Heart right ventricle (tissue), 16 donors: ENCODE data around the gene CADM1. TPM values are rescaled to one million over a fixed set of nuclear protein-coding genes. Genes with fewer than 3 reads are reported as not detected.

Source experiments
- ATAC-seq, 8 donors: fragments of 200-7000 bp; cut with Tn5 transposase; one replicate each; pipeline ENCODE4 v1.9.1; 2020; ENCODE audit warnings: mild to moderate bottlenecking in 8 of 8, moderate library complexity in 8 of 8, moderate number of reproducible peaks in 1 of 8
- DNase-seq, 2 donors: peaks; one replicate each; pipeline ENCODE4 v3.0.0-alpha.2; 2020
- H3K27ac ChIP-seq, 10 donors: fragments of 200-600 bp; sonication (generic) in 2 of 10; one replicate each; pipeline versions ENCODE4 v1.5.0 to v1.8.0; 2020 to 2022; ENCODE audit warnings: mild to moderate bottlenecking in 3 of 10
- H3K27me3 ChIP-seq, 7 donors: fragments of 200-600 bp; one replicate each; pipeline ENCODE4 v1.8.0; 2021 to 2022; ENCODE audit warnings: mild to moderate bottlenecking in 2 of 7
- H3K36me3 ChIP-seq, 9 donors: fragments of 200-600 bp; sonication (generic) in 1 of 9; one replicate each; pipeline versions ENCODE4 v1.5.0 to v1.8.0; 2020 to 2022; ENCODE audit warnings: mild to moderate bottlenecking in 2 of 9
- H3K4me1 ChIP-seq, 9 donors: fragments of 200-600 bp; sonication (generic) in 1 of 9; one replicate each; pipeline versions ENCODE4 v1.5.0 to v1.8.0; 2020 to 2022; ENCODE audit warnings: mild to moderate bottlenecking in 4 of 9
- H3K4me3 ChIP-seq, 10 donors: fragments of 200-600 bp; sonication (generic) in 2 of 10; one replicate each; pipeline versions ENCODE4 v1.5.0 to v1.8.0; 2020 to 2022; ENCODE audit warnings: mild to moderate bottlenecking in 7 of 10, moderate library complexity in 2 of 10
- H3K9me3 ChIP-seq, 11 donors: fragments of 200-600 bp in 10 of 11; sonication (generic) in 2 of 11; one replicate each; pipeline versions ENCODE4 v1.5.0 to v1.8.0; 2013 to 2022; ENCODE audit warnings: mild to moderate bottlenecking in 2 of 11, control low read depth in 1 of 11, moderate library complexity in 1 of 11
- CTCF ChIP-seq, 9 donors: fragments of 200-600 bp; sonication (generic) in 2 of 9; IDR thresholded peaks; one replicate each; pipeline versions ENCODE4 v1.5.0 to v1.8.0; 2021 to 2022; ENCODE audit warnings: antibody characterized with exemption in 9 of 9, mild to moderate bottlenecking in 5 of 9, moderate library complexity in 1 of 9
- WGBS, 2 donors: extraction: QIAGEN DNeasy Blood & Tissue Kit; methylation state at CpG; one replicate each; pipeline ENCODE4 v1.1.7; 2013; ENCODE audit warnings: inconsistent platforms in 1 of 2; 5-methylcytosine and 5-hydroxymethylcytosine counted together
- intact Hi-C, 10 donors: fragments of 100-400 bp; cut with DNase I; formaldehyde crosslinking; loops; one replicate each; pipeline versions ENCODE4 v1.11.1 to v1.14.2; 2022
- polyA plus RNA-seq, 2 donors: library from polyadenylated mRNA; stranded (reverse); fragments of 200-250 nt; gene quantifications; one replicate each; pipeline ENCODE4 v1.2.3, GENCODE V29; 2013
- total RNA-seq, 10 donors: library from RNA; stranded (reverse); fragmentation: NEBNext Ultra II Directional in 3 of 10; extraction: Animal tissue kit (Norgen Biotek cat#: 25700) in 3 of 10; gene quantifications; one replicate each; pipeline versions ENCODE4 v1.2.1 to v1.2.4, GENCODE V29; 2021 to 2023
- donor health status: Arrhythmogenic right ventricular cardiomyopathy.
- donor health status: ischemic (EF 13 %, LVEDD 7.1; RV severe dilation, severe dysfunction).
- donor health status: healthy with polysubstance abuse.
- donor health status: DM: no; HTN: yes; CAD: no.
- donor health status: DM: no; HTN: no; CAD: no.
- donor health status: ischemic (EF 25% LVEDD 6.9; RV normal size, moderate dysfunction).
- donor health status: ischemic (EF 25% LVEDD 5.7; RV mildly dilated, moderate dysfunction).
- donor health status: healthy.
- donor health status: DM: yes; HTN: yes; CAD: no.
- donor health status: Ischemic cardiomyopathy.
- donor health status: ischemic (EF 35%, LVEDD 5.7; RV mildly dilated, moderate dysfunction).
- donor health status: nonischemic (EF 11% LVEDD 7.7; RV severe dilation, severe dysfunction).
- donor health status: DM: yes; HTN: yes; CAD: no.
- donor health status: PGD.
- donor health status: ischemic (EF 29% LVEDD 5.4; RV normal size, mild dysfunction).
- donor health status: nonischemic (EF 23%, LVEDD 6.1; RV moderate dilation, normal function).

CADM1 gene
- total and polyA plus RNA-seq, 12 donors, result 10.2 to 83.0 (median 41.4) TPM

GRCh38 chr11:115202900-115203552 lies 301.2 kb downstream of the CADM1 start:
- no peak for ATAC-seq
- Histone ChIP-seq H3K27me3 (no peaks in the 10 kb centered on the region), H3K27ac (no peak overlapping the region), H3K4me1 (peaks cover 0 to 21% (median 8%) of the 10 kb centered on the region in 9 donors), H3K9me3 (no peaks in the 10 kb centered on the region), H3K36me3 (no peaks in the 10 kb centered on the region), H3K4me3 (no peak overlapping the region)
- no peak for TF ChIP-seq CTCF (IDR thresholded peaks at IDR 0.05)
- 35 to 59% methylated on average over 2 of the region's 2 CpGs for WGBS, 2 donors
- intact Hi-C loops, result no loop called here
- no peak for DNase-seq

- H3K27ac ChIP-seq, result no peak overlapping the region
- H3K4me3 ChIP-seq, result no peak overlapping the region
- no peaks in the 10 kb centered on the region for H3K27me3 ChIP-seq
- H3K36me3 ChIP-seq, result no peaks in the 10 kb centered on the region
- no peak for ATAC-seq
- no peaks in the 10 kb centered on the region for H3K9me3 ChIP-seq
- DNase-seq, result no peak
- 92 to 95% methylated on average over 2 of the region's 2 CpGs for WGBS, 2 donors
- peaks cover 0 to 21% (median 8%) of the 10 kb centered on the region in 9 donors for H3K4me1 ChIP-seq
- intact Hi-C loops, result no loop called here
- TF ChIP-seq CTCF (IDR thresholded peaks at IDR 0.05), result no peak
Observed at GRCh38 chr11:115202074-115202473, 302.1 kb downstream of the CADM1 start.

GRCh38 chr11:115201111-115201792 lies 303.0 kb downstream of the CADM1 start:
- no peak for TF ChIP-seq CTCF (IDR thresholded peaks at IDR 0.05)
- Histone ChIP-seq H3K27me3 (no peaks in the 10 kb centered on the region), H3K4me1 (peaks cover 0 to 21% (median 8%) of the 10 kb centered on the region in 9 donors), H3K36me3 (no peaks in the 10 kb centered on the region), H3K4me3 (no peak overlapping the region), H3K27ac (peak overlapping the region in 1 of 10 donors; percentile 5), H3K9me3 (no peaks in the 10 kb centered on the region)
- DNase-seq, result no peak
- peak in 1 of 8 donors; percentile 7 for ATAC-seq
- WGBS, 2 donors, result 63 to 67% methylated on average over 6 of the region's 6 CpGs
- intact Hi-C loops, result no loop called here

- intact Hi-C loops, result no loop called here
- Histone ChIP-seq H3K4me3 (no peak overlapping the region), H3K27ac (peak overlapping the region in 1 of 10 donors; percentile 34)
Observed at GRCh38 chr11:115199481-115200069, 304.6 kb downstream of the CADM1 start.

More at GRCh38 chr11:115199481-115200069, 304.6 kb downstream of the CADM1 start:
- Histone ChIP-seq H3K36me3 (no peaks in the 10 kb centered on the region), H3K27me3 (no peaks in the 10 kb centered on the region), H3K4me1 (peaks cover 0 to 21% (median 8%) of the 10 kb centered on the region in 9 donors), H3K9me3 (no peaks in the 10 kb centered on the region)
- no peak for ATAC-seq
- DNase-seq, result no peak
- 63 to 68% methylated on average over 3 of the region's 3 CpGs for WGBS, 2 donors
- TF ChIP-seq CTCF (IDR thresholded peaks at IDR 0.05), result no peak
